Measurements from ENCODE around the gene KIF1B.

DNA sequence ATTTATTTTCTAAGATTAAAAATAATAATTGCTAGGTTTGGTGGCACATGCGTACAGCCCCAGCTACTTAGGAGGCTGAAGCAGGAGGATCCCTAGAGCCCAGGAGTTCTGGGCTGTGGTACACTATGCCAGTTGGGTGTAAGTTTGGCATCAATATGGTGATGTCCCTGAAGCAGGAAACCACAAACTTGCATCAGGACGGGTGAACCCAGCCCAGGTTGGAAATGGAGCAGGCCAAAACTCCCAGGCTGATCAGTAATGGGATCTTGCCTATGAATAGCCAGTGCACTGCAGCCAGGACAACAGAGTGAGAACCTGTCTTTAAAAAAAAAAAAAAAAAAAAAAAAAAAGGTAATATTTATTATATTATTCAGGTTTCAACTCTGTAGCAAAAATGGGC lies 96.1 kb downstream of the KIF1B start:
- TF ChIP-seq, protein P1, sequence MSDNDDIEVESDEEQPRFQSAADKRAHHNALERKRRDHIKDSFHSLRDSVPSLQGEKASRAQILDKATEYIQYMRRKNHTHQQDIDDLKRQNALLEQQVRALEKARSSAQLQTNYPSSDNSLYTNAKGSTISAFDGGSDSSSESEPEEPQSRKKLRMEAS (IDR thresholded peaks at IDR 0.05) = no peak
- no peak for TF ChIP-seq RAD21 (IDR thresholded peaks at IDR 0.05; ENCODE audit: low read depth)

Measured in Ishikawa (cell line).